ENCODE data around the gene LYPD1. TPM values are rescaled to one million over a fixed set of nuclear protein-coding genes. Genes with fewer than 3 reads are reported as not detected.

LYPD1 gene
- total and polyA plus RNA-seq, 2 experiments from 2014 or later: 1.5 to 4.2 TPM

DNA sequence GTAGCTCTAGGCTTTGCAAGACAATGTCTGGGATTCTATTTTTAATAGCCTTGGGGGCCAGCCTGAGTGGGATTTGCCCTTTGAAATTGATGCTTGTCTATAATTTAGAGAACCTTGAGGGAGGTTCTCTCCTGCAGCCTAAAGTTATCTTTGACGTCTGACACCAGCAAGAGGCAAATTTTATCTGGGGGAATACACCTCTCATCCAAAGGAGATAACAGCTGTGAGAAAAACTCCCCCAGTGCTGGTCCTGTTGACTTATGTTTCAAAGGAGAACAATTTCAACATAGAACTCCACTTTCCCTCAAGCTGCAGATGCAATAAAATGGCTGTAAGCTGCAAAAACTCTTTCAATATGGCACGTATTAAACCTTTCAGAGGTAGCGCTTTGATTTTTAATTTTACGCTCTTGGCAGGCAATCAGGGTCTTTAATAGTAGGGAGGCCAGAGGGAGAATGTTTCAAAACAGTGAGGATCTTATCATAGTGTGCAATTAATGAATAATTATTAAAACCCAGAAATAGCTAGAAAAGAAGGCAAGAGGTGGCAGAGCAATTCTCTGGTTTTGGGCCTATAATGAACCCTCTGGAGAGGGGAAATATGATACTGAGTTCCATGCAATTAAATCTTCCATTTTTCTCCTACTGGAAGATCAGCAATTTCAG is 62.4 kb downstream of the LYPD1 start:
- Mint-ChIP-seq H3K36me3 (ENCODE audit: low read depth) (no peaks in the 10 kb centered on the region), H3K9me3 (no peaks in the 10 kb centered on the region), H3K4me3 (no peak overlapping the region), H3K27ac (no peak overlapping the region), H3K4me1 (peaks cover 27% of the 10 kb centered on the region), H3K27me3 (ENCODE audit: insufficient read depth, low read depth, poor library complexity) (peaks cover 4% of the 10 kb centered on the region)
- H3K79me2 ChIP-seq (replicated peaks; ENCODE audit: insufficient read depth): no peaks in the 10 kb centered on the region
- peaks cover 6% of the 10 kb centered on the region for H3K4me1 ChIP-seq (ENCODE audit: insufficient read depth)
- H3F3A ChIP-seq (replicated peaks; ENCODE audit: low read depth): no peaks in the 10 kb centered on the region
- H3K36me3 ChIP-seq (ENCODE audit: insufficient read depth): no peaks in the 10 kb centered on the region
- H3K27me3 ChIP-seq (ENCODE audit: insufficient read depth): no peaks in the 10 kb centered on the region
- ATAC-seq (no peak), DNase-seq (ENCODE audit: low spot score) (no peak)
- no peak overlapping the region for H3K4me3 ChIP-seq
- no peak overlapping the region for H2AFZ ChIP-seq
- peaks cover 16% of the 10 kb centered on the region; the same call in 1 of the 2 replicates for H3K9me2 ChIP-seq (ENCODE audit: insufficient read depth)
- no peak for TF ChIP-seq ZNF462 (CRISPR knock-in tag; IDR thresholded peaks at IDR 0.05)
- TF ChIP-seq ZNF331 (CRISPR knock-in tag; IDR thresholded peaks at IDR 0.05; ENCODE audit: low read depth): no peak
- no peak for TF ChIP-seq CREB1 (CRISPR knock-in tag; IDR thresholded peaks at IDR 0.05; ENCODE audit: low read depth)
- no peak for TF ChIP-seq JUNB (IDR thresholded peaks at IDR 0.05; ENCODE audit: unreplicated experiment)
- no peak for TF ChIP-seq POLR2AphosphoS5 (IDR thresholded peaks at IDR 0.05; ENCODE audit: low read depth)
- no peak for TF ChIP-seq EZH2 (IDR thresholded peaks at IDR 0.05; ENCODE audit: low read depth, unreplicated experiment)
- no peak for TF ChIP-seq ETS1 (IDR thresholded peaks at IDR 0.05)
- TF ChIP-seq, protein P1, sequence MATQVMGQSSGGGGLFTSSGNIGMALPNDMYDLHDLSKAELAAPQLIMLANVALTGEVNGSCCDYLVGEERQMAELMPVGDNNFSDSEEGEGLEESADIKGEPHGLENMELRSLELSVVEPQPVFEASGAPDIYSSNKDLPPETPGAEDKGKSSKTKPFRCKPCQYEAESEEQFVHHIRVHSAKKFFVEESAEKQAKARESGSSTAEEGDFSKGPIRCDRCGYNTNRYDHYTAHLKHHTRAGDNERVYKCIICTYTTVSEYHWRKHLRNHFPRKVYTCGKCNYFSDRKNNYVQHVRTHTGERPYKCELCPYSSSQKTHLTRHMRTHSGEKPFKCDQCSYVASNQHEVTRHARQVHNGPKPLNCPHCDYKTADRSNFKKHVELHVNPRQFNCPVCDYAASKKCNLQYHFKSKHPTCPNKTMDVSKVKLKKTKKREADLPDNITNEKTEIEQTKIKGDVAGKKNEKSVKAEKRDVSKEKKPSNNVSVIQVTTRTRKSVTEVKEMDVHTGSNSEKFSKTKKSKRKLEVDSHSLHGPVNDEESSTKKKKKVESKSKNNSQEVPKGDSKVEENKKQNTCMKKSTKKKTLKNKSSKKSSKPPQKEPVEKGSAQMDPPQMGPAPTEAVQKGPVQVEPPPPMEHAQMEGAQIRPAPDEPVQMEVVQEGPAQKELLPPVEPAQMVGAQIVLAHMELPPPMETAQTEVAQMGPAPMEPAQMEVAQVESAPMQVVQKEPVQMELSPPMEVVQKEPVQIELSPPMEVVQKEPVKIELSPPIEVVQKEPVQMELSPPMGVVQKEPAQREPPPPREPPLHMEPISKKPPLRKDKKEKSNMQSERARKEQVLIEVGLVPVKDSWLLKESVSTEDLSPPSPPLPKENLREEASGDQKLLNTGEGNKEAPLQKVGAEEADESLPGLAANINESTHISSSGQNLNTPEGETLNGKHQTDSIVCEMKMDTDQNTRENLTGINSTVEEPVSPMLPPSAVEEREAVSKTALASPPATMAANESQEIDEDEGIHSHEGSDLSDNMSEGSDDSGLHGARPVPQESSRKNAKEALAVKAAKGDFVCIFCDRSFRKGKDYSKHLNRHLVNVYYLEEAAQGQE (IDR thresholded peaks at IDR 0.05; ENCODE audit: unreplicated experiment): no peak
- TF ChIP-seq STAT1 (IDR thresholded peaks at IDR 0.05; ENCODE audit: unreplicated experiment): no peak
- no peak overlapping the region for H3K27ac ChIP-seq (ENCODE audit: low read depth)
- no peaks in the 10 kb centered on the region for H4K20me1 ChIP-seq (replicated peaks; ENCODE audit: insufficient read depth)
- H3K4me2 ChIP-seq: no peak overlapping the region
